Measurements from ENCODE around the gene FAM114A1.
"Not testable (repeated sequence)": the region's sequence is repeated elsewhere in the genome, so short reads cannot be mapped to it uniquely, and the experiment has no call there.

The FAM114A1 gene

GRCh38 chr4:38979511-38980230 lies 112.1 kb downstream of the FAM114A1 start:
- DNase-seq, result no peak

GRCh38 chr4:38980903-38981676 lies 113.5 kb downstream of the FAM114A1 start:
- no peak for DNase-seq

GRCh38 chr4:38982361-38983095 lies 114.9 kb downstream of the FAM114A1 start:
- no peak for DNase-seq

GRCh38 chr4:38983291-38983690 lies 115.7 kb downstream of the FAM114A1 start:
- DNase-seq, result no peak

GRCh38 chr4:38983787-38984598 lies 116.4 kb downstream of the FAM114A1 start:
- no peak for DNase-seq

GRCh38 chr4:38985410-38986100 lies 117.9 kb downstream of the FAM114A1 start:
- no peak for DNase-seq

GRCh38 chr4:38987491-38987890 lies 119.9 kb downstream of the FAM114A1 start:
- DNase-seq, result no peak

- DNase-seq, result not testable (repeated sequence)
Observed at GRCh38 chr4:38988353-38988752, 120.7 kb downstream of the FAM114A1 start.

GRCh38 chr4:38989487-38989886 lies 121.9 kb downstream of the FAM114A1 start:
- no peak for DNase-seq

GRCh38 chr4:38990241-38990640 lies 122.6 kb downstream of the FAM114A1 start:
- DNase-seq, result no peak

- no peak for DNase-seq
Observed at GRCh38 chr4:38993683-38994082, 126.1 kb downstream of the FAM114A1 start.

- DNase-seq, result no peak
Observed at GRCh38 chr4:38994135-38994534, 126.5 kb downstream of the FAM114A1 start.
